Tibial artery (tissue), 4 donors: Measurements from ENCODE around the gene FIGLA.

Source experiments
- DNase-seq, 2 donors: peaks; one replicate each; pipeline ENCODE4 v3.0.0-alpha.2; 2019
- H3K27ac ChIP-seq, 2 donors: fragments of 200-600 bp; sonication (generic) in 1 of 2; 1 replicate in 1 of 2; 2 replicates in 1 of 2; pipeline ENCODE4 v1.5.1; 2018 to 2019; ENCODE audit warnings: mild to moderate bottlenecking in 1 of 2
- H3K27me3 ChIP-seq, 2 donors: fragments of 200-600 bp; sonication (generic) in 1 of 2; one replicate each; pipeline versions ENCODE4 v1.5.1 to v1.6.0; 2016 to 2019
- H3K36me3 ChIP-seq, 3 donors: fragments of 200-600 bp; sonication (generic) in 2 of 3; one replicate each; pipeline ENCODE4 v1.5.1; 2016 to 2019; ENCODE audit warnings: mild to moderate bottlenecking in 2 of 3
- H3K4me1 ChIP-seq, 4 donors: fragments of 200-600 bp; sonication (generic) in 2 of 4; 1 replicate in 3 of 4; 2 replicates in 1 of 4; pipeline ENCODE4 v1.5.1; 2016 to 2019
- H3K4me3 ChIP-seq, 2 donors: fragments of 200-600 bp; sonication (generic) in 1 of 2; 1 replicate in 1 of 2; 2 replicates in 1 of 2; pipeline ENCODE4 v1.5.1; 2018 to 2019; ENCODE audit warnings: mild to moderate bottlenecking in 2 of 2
- H3K9me3 ChIP-seq, 3 donors: fragments of 200-600 bp; sonication (generic) in 1 of 3; one replicate each; pipeline ENCODE4 v1.5.1; 2016 to 2019
- CTCF ChIP-seq, 2 experiments: fragments of 200-600 bp in 1 of 2; fragments of 450-650 bp in 1 of 2; IDR thresholded peaks; one replicate each; pipeline ENCODE4 v1.5.1; 2017 to 2019; ENCODE audit warnings: antibody characterized with exemption in 2 of 2, mild to moderate bottlenecking in 1 of 2, moderate library complexity in 1 of 2
- intact Hi-C: fragments of 100-400 bp; cut with DNase I; formaldehyde crosslinking; loops from one replicate; pipeline ENCODE4 v1.15.0; 2023; ENCODE audit warnings: low total_unique reads

FIGLA gene

GRCh38 chr2:70771446-70771845 is 19.0 kb downstream of the FIGLA start:
- Histone ChIP-seq H3K36me3 (no peaks in the 10 kb centered on the region), H3K4me3 (no peak overlapping the region), H3K4me1 (peaks cover 0 to 18% (median 14%) of the 10 kb centered on the region in 4 donors), H3K9me3 (no peaks in the 10 kb centered on the region), H3K27ac (no peak overlapping the region), H3K27me3 (peaks cover 0 to 54% of the 10 kb centered on the region in 2 donors)
- DNase-seq, result no peak
- intact Hi-C loops, result no loop called here
- TF ChIP-seq CTCF (IDR thresholded peaks at IDR 0.05), result no peak

- no peak for DNase-seq
- Histone ChIP-seq H3K27ac (no peak overlapping the region), H3K4me1 (peaks cover 0 to 18% (median 14%) of the 10 kb centered on the region in 4 donors), H3K9me3 (no peaks in the 10 kb centered on the region), H3K4me3 (no peak overlapping the region), H3K36me3 (no peaks in the 10 kb centered on the region), H3K27me3 (peaks cover 0 to 54% of the 10 kb centered on the region in 2 donors)
- intact Hi-C loops, result no loop called here
- no peak for TF ChIP-seq CTCF (IDR thresholded peaks at IDR 0.05)
Observed at GRCh38 chr2:70769450-70769849, 21.0 kb downstream of the FIGLA start.

DNA sequence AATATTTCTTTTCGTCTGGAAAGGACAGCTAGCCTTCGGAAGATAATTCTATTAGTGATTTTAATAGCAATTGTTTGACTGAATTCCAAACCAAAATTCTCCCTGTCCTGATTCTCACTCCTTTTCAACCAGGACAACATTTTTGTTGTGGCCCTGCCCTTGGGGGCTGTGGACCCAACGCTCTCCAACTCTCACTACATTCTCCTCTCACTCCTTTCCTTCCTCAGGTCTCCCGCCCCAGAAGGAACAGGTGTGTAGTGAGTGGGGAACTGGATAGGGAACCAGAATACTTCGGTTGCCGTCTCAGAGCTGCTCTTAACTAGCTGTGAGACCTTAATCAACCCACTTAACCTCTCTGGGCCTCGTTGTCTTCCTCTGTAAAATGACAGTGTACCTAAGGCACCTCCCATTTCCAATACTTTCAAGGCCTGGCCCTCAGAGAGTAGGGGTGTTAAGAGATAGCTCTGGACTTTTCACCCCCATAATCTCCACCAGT is 21.8 kb downstream of the FIGLA start:
- no peak for DNase-seq
- no peak overlapping the region for H3K27ac ChIP-seq
- no peak for TF ChIP-seq CTCF (IDR thresholded peaks at IDR 0.05)
- H3K9me3 ChIP-seq, result no peaks in the 10 kb centered on the region
- no peak overlapping the region for H3K4me3 ChIP-seq
- intact Hi-C loops, result no loop called here
- H3K4me1 ChIP-seq, result peaks cover 0 to 18% (median 14%) of the 10 kb centered on the region in 4 donors
- H3K27me3 ChIP-seq, result peaks cover 0 to 53% of the 10 kb centered on the region in 2 donors
- H3K36me3 ChIP-seq, result no peaks in the 10 kb centered on the region

- no peak for DNase-seq
- Histone ChIP-seq H3K36me3 (no peaks in the 10 kb centered on the region), H3K27me3 (peaks cover 0 to 53% of the 10 kb centered on the region in 2 donors), H3K9me3 (no peaks in the 10 kb centered on the region), H3K27ac (no peak within 1 kb of the TSS), H3K4me3 (peak within 1 kb of the TSS; percentile 30 to 42), H3K4me1 (peaks cover 0 to 18% (median 14%) of the 10 kb centered on the region in 4 donors)
- intact Hi-C loops, result no loop called here
- no peak for TF ChIP-seq CTCF (IDR thresholded peaks at IDR 0.05)
Observed at GRCh38 chr2:70767699-70768589, 22.5 kb downstream of the FIGLA start, which contains the start of gene ADD2. Gene ADD2, minus strand, starts transcription at chr2:70768200. Its CDS starts 61,792 bp downstream, at chr2:70706408.

GRCh38 chr2:70767079-70767698 is 23.3 kb downstream of the FIGLA start:
- peaks cover 0 to 53% of the 10 kb centered on the region in 2 donors for H3K27me3 ChIP-seq
- H3K9me3 ChIP-seq, result no peaks in the 10 kb centered on the region
- DNase-seq, result no peak
- peaks cover 0 to 18% (median 14%) of the 10 kb centered on the region in 4 donors for H3K4me1 ChIP-seq
- peak overlapping the region; percentile 30 to 42 for H3K4me3 ChIP-seq
- no peak overlapping the region for H3K27ac ChIP-seq
- intact Hi-C loops, result no loop called here
- no peak for TF ChIP-seq CTCF (IDR thresholded peaks at IDR 0.05)
- no peaks in the 10 kb centered on the region for H3K36me3 ChIP-seq
